WTC11 (cell line): ENCODE results near the gene HNRNPM.

Experiments
- FOXK1 ChIP-seq: sonication (generic); formaldehyde crosslinking; IDR thresholded peaks from 2 replicates; pipeline ENCODE4 v1.8.0; 2022; ENCODE audit warnings: mild to moderate bottlenecking, moderate library complexity, missing genetic modification reagents
- ZNF416 ChIP-seq: fragments of 250-450 bp; sonication (Bioruptor Pico); IDR thresholded peaks from 2 replicates; pipeline ENCODE4 v1.9.0; 2021; ENCODE audit warnings: mild to moderate bottlenecking, inconsistent platforms
- TF ChIP-seq, protein P1 (sequence below): fragments of 250-450 bp; sonication (Bioruptor Pico); IDR thresholded peaks from 2 replicates; pipeline ENCODE4 v1.9.0; 2021; ENCODE audit warnings: mild to moderate bottlenecking
- TF ChIP-seq, protein P2 (sequence below): fragments of 200-600 bp; IDR thresholded peaks from 2 replicates; pipeline ENCODE4 v1.8.0; 2022; ENCODE audit warnings: antibody characterized with exemption
- TF ChIP-seq, protein P3 (sequence below): sonication (generic); formaldehyde crosslinking; IDR thresholded peaks from 2 replicates; pipeline ENCODE4 v1.8.1; 2023; ENCODE audit warnings: mild to moderate bottlenecking, missing genetic modification reagents, borderline replicate concordance
- TF ChIP-seq, protein P4 (sequence below): sonication (generic); formaldehyde crosslinking; IDR thresholded peaks from 2 replicates; pipeline ENCODE4 v1.8.0; 2022; ENCODE audit warnings: mild to moderate bottlenecking, missing genetic modification reagents

DNA sequence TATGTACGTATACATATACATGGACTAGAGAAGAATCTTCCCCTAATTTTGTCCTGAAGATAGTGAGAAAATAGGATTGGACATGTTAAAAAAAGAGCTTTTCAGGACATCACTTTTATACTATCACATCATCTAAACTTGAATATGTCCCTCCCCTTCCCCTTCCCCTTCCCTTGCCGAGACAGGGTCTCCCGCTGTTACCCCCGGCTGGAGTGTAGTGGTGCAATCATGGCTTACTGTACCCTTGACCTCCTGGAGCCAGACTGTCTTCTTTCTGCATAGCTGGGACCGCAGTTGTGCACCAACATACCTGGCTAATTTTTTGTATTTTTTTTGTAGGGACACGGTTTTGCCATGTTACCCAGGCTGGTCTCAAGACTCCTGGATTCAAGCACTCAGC, 6.6 kb downstream of the HNRNPM start:
- TF ChIP-seq, protein P1, sequence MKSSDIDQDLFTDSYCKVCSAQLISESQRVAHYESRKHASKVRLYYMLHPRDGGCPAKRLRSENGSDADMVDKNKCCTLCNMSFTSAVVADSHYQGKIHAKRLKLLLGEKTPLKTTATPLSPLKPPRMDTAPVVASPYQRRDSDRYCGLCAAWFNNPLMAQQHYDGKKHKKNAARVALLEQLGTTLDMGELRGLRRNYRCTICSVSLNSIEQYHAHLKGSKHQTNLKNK (CRISPR knock-in tag): no peak
- TF ChIP-seq, protein P2, sequence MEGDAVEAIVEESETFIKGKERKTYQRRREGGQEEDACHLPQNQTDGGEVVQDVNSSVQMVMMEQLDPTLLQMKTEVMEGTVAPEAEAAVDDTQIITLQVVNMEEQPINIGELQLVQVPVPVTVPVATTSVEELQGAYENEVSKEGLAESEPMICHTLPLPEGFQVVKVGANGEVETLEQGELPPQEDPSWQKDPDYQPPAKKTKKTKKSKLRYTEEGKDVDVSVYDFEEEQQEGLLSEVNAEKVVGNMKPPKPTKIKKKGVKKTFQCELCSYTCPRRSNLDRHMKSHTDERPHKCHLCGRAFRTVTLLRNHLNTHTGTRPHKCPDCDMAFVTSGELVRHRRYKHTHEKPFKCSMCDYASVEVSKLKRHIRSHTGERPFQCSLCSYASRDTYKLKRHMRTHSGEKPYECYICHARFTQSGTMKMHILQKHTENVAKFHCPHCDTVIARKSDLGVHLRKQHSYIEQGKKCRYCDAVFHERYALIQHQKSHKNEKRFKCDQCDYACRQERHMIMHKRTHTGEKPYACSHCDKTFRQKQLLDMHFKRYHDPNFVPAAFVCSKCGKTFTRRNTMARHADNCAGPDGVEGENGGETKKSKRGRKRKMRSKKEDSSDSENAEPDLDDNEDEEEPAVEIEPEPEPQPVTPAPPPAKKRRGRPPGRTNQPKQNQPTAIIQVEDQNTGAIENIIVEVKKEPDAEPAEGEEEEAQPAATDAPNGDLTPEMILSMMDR: no peak
- TF ChIP-seq ZNF416 (CRISPR knock-in tag) (no peak), FOXK1 (no peak)
- TF ChIP-seq, protein P3, sequence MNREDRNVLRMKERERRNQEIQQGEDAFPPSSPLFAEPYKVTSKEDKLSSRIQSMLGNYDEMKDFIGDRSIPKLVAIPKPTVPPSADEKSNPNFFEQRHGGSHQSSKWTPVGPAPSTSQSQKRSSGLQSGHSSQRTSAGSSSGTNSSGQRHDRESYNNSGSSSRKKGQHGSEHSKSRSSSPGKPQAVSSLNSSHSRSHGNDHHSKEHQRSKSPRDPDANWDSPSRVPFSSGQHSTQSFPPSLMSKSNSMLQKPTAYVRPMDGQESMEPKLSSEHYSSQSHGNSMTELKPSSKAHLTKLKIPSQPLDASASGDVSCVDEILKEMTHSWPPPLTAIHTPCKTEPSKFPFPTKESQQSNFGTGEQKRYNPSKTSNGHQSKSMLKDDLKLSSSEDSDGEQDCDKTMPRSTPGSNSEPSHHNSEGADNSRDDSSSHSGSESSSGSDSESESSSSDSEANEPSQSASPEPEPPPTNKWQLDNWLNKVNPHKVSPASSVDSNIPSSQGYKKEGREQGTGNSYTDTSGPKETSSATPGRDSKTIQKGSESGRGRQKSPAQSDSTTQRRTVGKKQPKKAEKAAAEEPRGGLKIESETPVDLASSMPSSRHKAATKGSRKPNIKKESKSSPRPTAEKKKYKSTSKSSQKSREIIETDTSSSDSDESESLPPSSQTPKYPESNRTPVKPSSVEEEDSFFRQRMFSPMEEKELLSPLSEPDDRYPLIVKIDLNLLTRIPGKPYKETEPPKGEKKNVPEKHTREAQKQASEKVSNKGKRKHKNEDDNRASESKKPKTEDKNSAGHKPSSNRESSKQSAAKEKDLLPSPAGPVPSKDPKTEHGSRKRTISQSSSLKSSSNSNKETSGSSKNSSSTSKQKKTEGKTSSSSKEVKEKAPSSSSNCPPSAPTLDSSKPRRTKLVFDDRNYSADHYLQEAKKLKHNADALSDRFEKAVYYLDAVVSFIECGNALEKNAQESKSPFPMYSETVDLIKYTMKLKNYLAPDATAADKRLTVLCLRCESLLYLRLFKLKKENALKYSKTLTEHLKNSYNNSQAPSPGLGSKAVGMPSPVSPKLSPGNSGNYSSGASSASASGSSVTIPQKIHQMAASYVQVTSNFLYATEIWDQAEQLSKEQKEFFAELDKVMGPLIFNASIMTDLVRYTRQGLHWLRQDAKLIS (CRISPR knock-in tag): no peak
- TF ChIP-seq, protein P4, sequence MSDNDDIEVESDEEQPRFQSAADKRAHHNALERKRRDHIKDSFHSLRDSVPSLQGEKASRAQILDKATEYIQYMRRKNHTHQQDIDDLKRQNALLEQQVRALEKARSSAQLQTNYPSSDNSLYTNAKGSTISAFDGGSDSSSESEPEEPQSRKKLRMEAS (CRISPR knock-in tag): no peak
